ENCODE data around the gene UFD1. TPM values are rescaled to one million over a fixed set of nuclear protein-coding genes. Genes with fewer than 3 reads are reported as not detected.

UFD1 gene
- total and polyA plus RNA-seq, 2 of the 13 experiments (the other 11 are each of a cell fraction or from before 2014, with no cell fraction given), result 47.9 to 51.1 TPM

DNA sequence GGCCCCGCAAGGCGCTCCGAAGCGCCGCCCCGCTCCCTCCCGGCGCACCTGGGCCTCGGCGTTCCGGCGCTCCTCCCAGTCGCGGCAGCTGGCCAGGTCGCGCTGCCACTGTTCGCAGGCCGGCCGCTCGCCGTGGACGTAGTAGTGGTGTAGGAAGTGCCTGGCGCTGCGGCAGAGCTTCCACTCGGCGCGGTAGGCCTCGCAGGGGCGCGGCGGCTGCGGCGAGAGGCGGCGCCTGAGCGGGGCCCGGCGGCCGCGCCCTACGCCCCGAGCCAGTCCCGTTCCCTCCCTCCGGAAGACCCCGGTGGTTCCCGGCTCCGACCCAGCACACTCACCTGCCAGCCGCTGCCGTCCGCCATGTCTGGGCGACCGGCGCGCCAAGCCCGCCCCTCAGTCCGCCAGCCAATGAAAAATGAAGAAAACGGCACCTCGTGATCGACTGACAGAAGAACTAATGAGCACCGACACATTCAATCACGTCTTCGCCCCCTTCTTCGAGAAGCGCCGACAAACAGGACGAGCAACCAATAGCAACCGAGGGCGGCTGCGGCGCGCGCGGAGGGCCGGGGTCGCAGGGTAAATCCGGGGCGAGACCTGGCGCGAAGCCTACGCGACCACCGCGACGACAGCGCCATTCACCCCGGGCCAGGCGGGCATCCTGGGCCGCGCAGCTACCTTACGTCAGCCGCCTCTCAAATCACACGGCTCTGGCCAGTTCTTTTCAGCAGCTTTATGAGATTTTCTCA, 31.5 kb downstream of the UFD1 start, which contains the start of gene C22orf39 (continued):
- TF ChIP-seq ZNF605 (CRISPR knock-in tag; IDR thresholded peaks at IDR 0.05) (no peak), ZNF230 (CRISPR knock-in tag; IDR thresholded peaks at IDR 0.05) (no peak), BHLHE40 (IDR thresholded peaks at IDR 0.05; ENCODE audit: low read length) (no peak), ZNF777 (CRISPR knock-in tag; IDR thresholded peaks at IDR 0.05) (peak; percentile 66), ZNF776 (CRISPR knock-in tag; IDR thresholded peaks at IDR 0.05) (no peak; the same call in 1 of the 2 replicates), ZSCAN29 (CRISPR knock-in tag; conservative IDR thresholded peaks at IDR 0.05) (no peak), HIVEP1 (CRISPR knock-in tag; IDR thresholded peaks at IDR 0.05) (0 out of 2 replicates have a peak, but pooled peaks have one; percentile 22), KLF12 (CRISPR knock-in tag; IDR thresholded peaks at IDR 0.05; ENCODE audit: borderline replicate concordance) (peak; percentile 84; the same call in 1 of the 2 replicates), U2AF1 (optimal IDR thresholded peaks at IDR 0.05; ENCODE audit: low read depth, low read length) (no peak), NR2F6 (IDR thresholded peaks at IDR 0.05) (no peak), NR2F6 (CRISPR knock-in tag; IDR thresholded peaks at IDR 0.05) (peak; percentile 42; the same call in 1 of the 2 replicates)
- TF ChIP-seq, protein P1, sequence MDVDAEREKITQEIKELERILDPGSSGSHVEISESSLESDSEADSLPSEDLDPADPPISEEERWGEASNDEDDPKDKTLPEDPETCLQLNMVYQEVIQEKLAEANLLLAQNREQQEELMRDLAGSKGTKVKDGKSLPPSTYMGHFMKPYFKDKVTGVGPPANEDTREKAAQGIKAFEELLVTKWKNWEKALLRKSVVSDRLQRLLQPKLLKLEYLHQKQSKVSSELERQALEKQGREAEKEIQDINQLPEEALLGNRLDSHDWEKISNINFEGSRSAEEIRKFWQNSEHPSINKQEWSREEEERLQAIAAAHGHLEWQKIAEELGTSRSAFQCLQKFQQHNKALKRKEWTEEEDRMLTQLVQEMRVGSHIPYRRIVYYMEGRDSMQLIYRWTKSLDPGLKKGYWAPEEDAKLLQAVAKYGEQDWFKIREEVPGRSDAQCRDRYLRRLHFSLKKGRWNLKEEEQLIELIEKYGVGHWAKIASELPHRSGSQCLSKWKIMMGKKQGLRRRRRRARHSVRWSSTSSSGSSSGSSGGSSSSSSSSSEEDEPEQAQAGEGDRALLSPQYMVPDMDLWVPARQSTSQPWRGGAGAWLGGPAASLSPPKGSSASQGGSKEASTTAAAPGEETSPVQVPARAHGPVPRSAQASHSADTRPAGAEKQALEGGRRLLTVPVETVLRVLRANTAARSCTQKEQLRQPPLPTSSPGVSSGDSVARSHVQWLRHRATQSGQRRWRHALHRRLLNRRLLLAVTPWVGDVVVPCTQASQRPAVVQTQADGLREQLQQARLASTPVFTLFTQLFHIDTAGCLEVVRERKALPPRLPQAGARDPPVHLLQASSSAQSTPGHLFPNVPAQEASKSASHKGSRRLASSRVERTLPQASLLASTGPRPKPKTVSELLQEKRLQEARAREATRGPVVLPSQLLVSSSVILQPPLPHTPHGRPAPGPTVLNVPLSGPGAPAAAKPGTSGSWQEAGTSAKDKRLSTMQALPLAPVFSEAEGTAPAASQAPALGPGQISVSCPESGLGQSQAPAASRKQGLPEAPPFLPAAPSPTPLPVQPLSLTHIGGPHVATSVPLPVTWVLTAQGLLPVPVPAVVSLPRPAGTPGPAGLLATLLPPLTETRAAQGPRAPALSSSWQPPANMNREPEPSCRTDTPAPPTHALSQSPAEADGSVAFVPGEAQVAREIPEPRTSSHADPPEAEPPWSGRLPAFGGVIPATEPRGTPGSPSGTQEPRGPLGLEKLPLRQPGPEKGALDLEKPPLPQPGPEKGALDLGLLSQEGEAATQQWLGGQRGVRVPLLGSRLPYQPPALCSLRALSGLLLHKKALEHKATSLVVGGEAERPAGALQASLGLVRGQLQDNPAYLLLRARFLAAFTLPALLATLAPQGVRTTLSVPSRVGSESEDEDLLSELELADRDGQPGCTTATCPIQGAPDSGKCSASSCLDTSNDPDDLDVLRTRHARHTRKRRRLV (CRISPR knock-in tag; IDR thresholded peaks at IDR 0.05), result no peak
- TF ChIP-seq, protein P2, sequence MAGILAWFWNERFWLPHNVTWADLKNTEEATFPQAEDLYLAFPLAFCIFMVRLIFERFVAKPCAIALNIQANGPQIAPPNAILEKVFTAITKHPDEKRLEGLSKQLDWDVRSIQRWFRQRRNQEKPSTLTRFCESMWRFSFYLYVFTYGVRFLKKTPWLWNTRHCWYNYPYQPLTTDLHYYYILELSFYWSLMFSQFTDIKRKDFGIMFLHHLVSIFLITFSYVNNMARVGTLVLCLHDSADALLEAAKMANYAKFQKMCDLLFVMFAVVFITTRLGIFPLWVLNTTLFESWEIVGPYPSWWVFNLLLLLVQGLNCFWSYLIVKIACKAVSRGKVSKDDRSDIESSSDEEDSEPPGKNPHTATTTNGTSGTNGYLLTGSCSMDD (CRISPR knock-in tag; IDR thresholded peaks at IDR 0.05), result peak; percentile 32; the same call in 1 of the 2 replicates
- TF ChIP-seq, protein P3, sequence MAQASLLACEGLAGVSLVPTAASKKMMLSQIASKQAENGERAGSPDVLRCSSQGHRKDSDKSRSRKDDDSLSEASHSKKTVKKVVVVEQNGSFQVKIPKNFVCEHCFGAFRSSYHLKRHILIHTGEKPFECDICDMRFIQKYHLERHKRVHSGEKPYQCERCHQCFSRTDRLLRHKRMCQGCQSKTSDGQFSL (CRISPR knock-in tag; IDR thresholded peaks at IDR 0.05), result no peak
- TF ChIP-seq, protein P4, sequence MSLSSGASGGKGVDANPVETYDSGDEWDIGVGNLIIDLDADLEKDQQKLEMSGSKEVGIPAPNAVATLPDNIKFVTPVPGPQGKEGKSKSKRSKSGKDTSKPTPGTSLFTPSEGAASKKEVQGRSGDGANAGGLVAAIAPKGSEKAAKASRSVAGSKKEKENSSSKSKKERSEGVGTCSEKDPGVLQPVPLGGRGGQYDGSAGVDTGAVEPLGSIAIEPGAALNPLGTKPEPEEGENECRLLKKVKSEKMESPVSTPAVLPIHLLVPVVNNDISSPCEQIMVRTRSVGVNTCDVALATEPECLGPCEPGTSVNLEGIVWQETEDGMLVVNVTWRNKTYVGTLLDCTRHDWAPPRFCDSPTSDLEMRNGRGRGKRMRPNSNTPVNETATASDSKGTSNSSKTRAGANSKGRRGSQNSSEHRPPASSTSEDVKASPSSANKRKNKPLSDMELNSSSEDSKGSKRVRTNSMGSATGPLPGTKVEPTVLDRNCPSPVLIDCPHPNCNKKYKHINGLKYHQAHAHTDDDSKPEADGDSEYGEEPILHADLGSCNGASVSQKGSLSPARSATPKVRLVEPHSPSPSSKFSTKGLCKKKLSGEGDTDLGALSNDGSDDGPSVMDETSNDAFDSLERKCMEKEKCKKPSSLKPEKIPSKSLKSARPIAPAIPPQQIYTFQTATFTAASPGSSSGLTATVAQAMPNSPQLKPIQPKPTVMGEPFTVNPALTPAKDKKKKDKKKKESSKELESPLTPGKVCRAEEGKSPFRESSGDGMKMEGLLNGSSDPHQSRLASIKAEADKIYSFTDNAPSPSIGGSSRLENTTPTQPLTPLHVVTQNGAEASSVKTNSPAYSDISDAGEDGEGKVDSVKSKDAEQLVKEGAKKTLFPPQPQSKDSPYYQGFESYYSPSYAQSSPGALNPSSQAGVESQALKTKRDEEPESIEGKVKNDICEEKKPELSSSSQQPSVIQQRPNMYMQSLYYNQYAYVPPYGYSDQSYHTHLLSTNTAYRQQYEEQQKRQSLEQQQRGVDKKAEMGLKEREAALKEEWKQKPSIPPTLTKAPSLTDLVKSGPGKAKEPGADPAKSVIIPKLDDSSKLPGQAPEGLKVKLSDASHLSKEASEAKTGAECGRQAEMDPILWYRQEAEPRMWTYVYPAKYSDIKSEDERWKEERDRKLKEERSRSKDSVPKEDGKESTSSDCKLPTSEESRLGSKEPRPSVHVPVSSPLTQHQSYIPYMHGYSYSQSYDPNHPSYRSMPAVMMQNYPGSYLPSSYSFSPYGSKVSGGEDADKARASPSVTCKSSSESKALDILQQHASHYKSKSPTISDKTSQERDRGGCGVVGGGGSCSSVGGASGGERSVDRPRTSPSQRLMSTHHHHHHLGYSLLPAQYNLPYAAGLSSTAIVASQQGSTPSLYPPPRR (CRISPR knock-in tag; IDR thresholded peaks at IDR 0.05; ENCODE audit: borderline replicate concordance), result no peak

Measured in HepG2 (cell line).